Type B pancreatic cell (in vitro differentiated cells): ENCODE data around the gene EIF4E2. TPM values are rescaled to one million over a fixed set of nuclear protein-coding genes. Genes with fewer than 3 reads are reported as not detected.

ENCODE experiments used
- DNase-seq: peaks from one replicate; pipeline ENCODE4 v3.0.0; 2021; ENCODE audit warnings: mixed read lengths; ENCODE audit not compliant: unreplicated experiment; ENCODE audit errors: extremely low spot score
- H3K27ac Mint-ChIP-seq: 2 replicates; pipeline ENCODE4 v1.8.0; 2021; ENCODE audit warnings: mild to moderate bottlenecking, mixed read lengths
- H3K27me3 Mint-ChIP-seq: 2 replicates; pipeline ENCODE4 v1.8.0; 2021; ENCODE audit warnings: mixed read lengths
- H3K36me3 Mint-ChIP-seq: 2 replicates; pipeline ENCODE4 v1.8.0; 2021; ENCODE audit warnings: mixed read lengths
- H3K4me1 Mint-ChIP-seq: one replicate; pipeline ENCODE4 v1.8.0; 2021; ENCODE audit warnings: mixed read lengths; ENCODE audit not compliant: unreplicated experiment
- H3K4me3 Mint-ChIP-seq: 2 replicates; pipeline ENCODE4 v1.8.0; 2021; ENCODE audit warnings: mild to moderate bottlenecking, mixed read lengths
- H3K9me3 Mint-ChIP-seq: 2 replicates; pipeline ENCODE4 v1.8.0; 2021; ENCODE audit warnings: mixed read lengths
- CTCF ChIP-seq: fragments of 200-600 bp; sonication (generic); conservative IDR thresholded peaks from 2 replicates; pipeline ENCODE4 v1.5.0; 2021; ENCODE audit warnings: antibody characterized with exemption, mild to moderate bottlenecking
- total RNA-seq: library from RNA; stranded (reverse); gene quantifications from 2 replicates; pipeline ENCODE4 v1.2.1, GENCODE V29; 2021; ENCODE audit warnings: low replicate concordance

The EIF4E2 gene
- total RNA-seq, 1 donor from 2014 or later, result 77.1 TPM

- Mint-ChIP-seq H3K36me3 (no peaks in the 10 kb centered on the region), H3K4me1 (peaks cover 9% of the 10 kb centered on the region), H3K27me3 (peaks cover 67% of the 10 kb centered on the region), H3K9me3 (no peaks in the 10 kb centered on the region), H3K27ac (peak overlapping the region; percentile 61), H3K4me3 (peak overlapping the region; percentile 66)
- no peak for DNase-seq
- TF ChIP-seq CTCF, result no peak
Measured at GRCh38 chr2:232502911-232503808, 47.3 kb upstream of the EIF4E2 start.

- DNase-seq, result no peak
- Mint-ChIP-seq H3K9me3 (no peaks in the 10 kb centered on the region), H3K27ac (peak overlapping the region; percentile 50), H3K27me3 (peaks cover 65% of the 10 kb centered on the region), H3K36me3 (no peaks in the 10 kb centered on the region), H3K4me3 (peak overlapping the region; percentile 66), H3K4me1 (peaks cover 9% of the 10 kb centered on the region)
- no peak for TF ChIP-seq CTCF
Measured at GRCh38 chr2:232503809-232504323, 46.6 kb upstream of the EIF4E2 start.

DNA sequence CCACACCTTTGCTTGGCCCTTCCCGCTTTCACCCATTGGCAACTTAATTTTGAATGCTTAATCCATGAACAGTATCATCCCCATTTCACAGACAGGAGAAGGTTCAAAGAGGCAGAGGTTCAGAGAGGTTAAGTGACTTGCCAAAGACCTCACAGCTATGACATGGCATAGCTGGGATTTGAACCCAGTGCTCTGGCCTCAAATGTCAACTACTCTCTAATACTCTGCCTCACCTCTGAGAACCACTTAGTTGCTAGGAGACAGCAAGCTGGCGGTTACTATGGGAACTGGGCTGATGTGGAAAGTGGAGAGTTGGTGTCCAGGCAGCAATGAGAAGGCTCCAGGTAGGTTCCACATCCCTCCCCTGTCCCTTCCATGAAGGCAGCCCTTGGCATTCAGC, 46.1 kb upstream of the EIF4E2 start:
- peaks cover 9% of the 10 kb centered on the region for H3K4me1 Mint-ChIP-seq
- peak overlapping the region; percentile 50 for H3K27ac Mint-ChIP-seq
- no peaks in the 10 kb centered on the region for H3K36me3 Mint-ChIP-seq
- no peaks in the 10 kb centered on the region for H3K9me3 Mint-ChIP-seq
- no peak for TF ChIP-seq CTCF
- H3K27me3 Mint-ChIP-seq, result peaks cover 65% of the 10 kb centered on the region
- DNase-seq, result no peak
- no peak overlapping the region for H3K4me3 Mint-ChIP-seq

GRCh38 chr2:232505856-232506255, 44.6 kb upstream of the EIF4E2 start:
- H3K4me1 Mint-ChIP-seq, result peaks cover 9% of the 10 kb centered on the region
- no peak overlapping the region for H3K4me3 Mint-ChIP-seq
- DNase-seq, result no peak
- no peaks in the 10 kb centered on the region for H3K9me3 Mint-ChIP-seq
- no peak overlapping the region for H3K27ac Mint-ChIP-seq
- no peak for TF ChIP-seq CTCF
- H3K27me3 Mint-ChIP-seq, result peaks cover 67% of the 10 kb centered on the region
- H3K36me3 Mint-ChIP-seq, result no peaks in the 10 kb centered on the region

- TF ChIP-seq CTCF, result no peak
- Mint-ChIP-seq H3K4me1 (peaks cover 9% of the 10 kb centered on the region), H3K4me3 (no peak overlapping the region), H3K36me3 (no peaks in the 10 kb centered on the region), H3K9me3 (no peaks in the 10 kb centered on the region), H3K27me3 (peaks cover 65% of the 10 kb centered on the region), H3K27ac (no peak overlapping the region)
- DNase-seq, result no peak
Measured at GRCh38 chr2:232506709-232507108, 43.8 kb upstream of the EIF4E2 start.
